Activated CD8-positive, alpha-beta T cell treated with anti-CD3 and anti-CD28 coated beads for 36 hours (primary cell): Measurements from ENCODE around the gene AGO3. TPM values are rescaled to one million over a fixed set of nuclear protein-coding genes. Genes with fewer than 3 reads are reported as not detected.

ENCODE experiments used
- ATAC-seq: fragments of 200-7000 bp; cut with Tn5 transposase; one replicate; pipeline ENCODE4 v1.10.0; 2021; ENCODE audit warnings: mild to moderate bottlenecking, moderate library complexity
- CTCF ChIA-PET: fragments of 350-600 bp; sonication (Branson Sonifier 250); formaldehyde crosslinking; loops from one replicate; lab custom pipeline; 2021; ENCODE audit warnings: antibody characterized with exemption; lab: Charles Lee
- POLR2A ChIA-PET: fragments of 350-600 bp; sonication (Branson Sonifier 250); formaldehyde crosslinking; loops from one replicate; lab custom pipeline; 2021; ENCODE audit warnings: antibody characterized with exemption; lab: Charles Lee
- DNase-seq: peaks from one replicate; pipeline ENCODE4 v3.0.0-alpha.2; 2020
- H3K27ac Mint-ChIP-seq: one replicate; pipeline ENCODE4 v1.8.0; 2021; ENCODE audit warnings: mild to moderate bottlenecking, mixed read lengths
- H3K27me3 Mint-ChIP-seq: one replicate; pipeline ENCODE4 v1.8.0; 2021; ENCODE audit warnings: mixed read lengths
- H3K36me3 Mint-ChIP-seq: one replicate; pipeline ENCODE4 v1.8.0; 2021; ENCODE audit warnings: low read depth, mixed read lengths
- H3K4me1 Mint-ChIP-seq: one replicate; pipeline ENCODE4 v1.8.0; 2021; ENCODE audit warnings: low read depth, mixed read lengths
- H3K4me3 Mint-ChIP-seq: one replicate; pipeline ENCODE4 v1.8.0; 2021; ENCODE audit warnings: mild to moderate bottlenecking, moderate library complexity, mixed read lengths
- H3K9me3 Mint-ChIP-seq: one replicate; pipeline ENCODE4 v1.8.0; 2021; ENCODE audit warnings: mixed read lengths
- intact Hi-C: fragments of 100-400 bp; cut with micrococcal nuclease; formaldehyde crosslinking; loops from one replicate; pipeline ENCODE4 v1.10.0; 2022
- total RNA-seq, 2 experiments: library from RNA; stranded (reverse); gene quantifications; one replicate each; pipeline ENCODE4 v1.2.3, GENCODE V29; 2021
- TF ChIP-seq, protein P1 (sequence below): fragments of 200-600 bp; IDR thresholded peaks from one replicate; pipeline ENCODE4 v1.8.0; 2022; ENCODE audit warnings: antibody characterized with exemption, mild to moderate bottlenecking

Gene AGO3
- total RNA-seq, 2 experiments from 2014 or later, result 27.7 to 30.0 TPM

DNA sequence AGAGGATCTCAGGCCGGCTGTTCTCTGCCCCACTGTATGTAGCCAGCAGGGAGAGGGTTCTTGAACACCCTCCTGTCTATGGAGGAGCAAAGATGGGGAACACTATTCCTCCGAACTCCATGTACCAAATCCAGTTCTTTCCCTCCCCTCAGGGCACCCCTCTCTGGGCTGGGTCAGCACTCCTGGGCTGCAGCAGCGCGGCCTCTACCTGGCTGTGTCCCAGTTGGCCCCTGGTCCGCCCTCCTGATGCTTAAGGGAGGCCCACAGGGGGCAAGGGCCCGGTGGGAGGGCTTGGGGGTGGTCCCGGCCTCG is 157.3 kb downstream of the AGO3 start:
- ATAC-seq, result peak; percentile 46
- Mint-ChIP-seq H3K9me3 (no peaks in the 10 kb centered on the region), H3K27me3 (peaks cover 18% of the 10 kb centered on the region), H3K4me1 (peaks cover 10% of the 10 kb centered on the region), H3K4me3 (peak overlapping the region; percentile 90), H3K36me3 (peaks cover 18% of the 10 kb centered on the region), H3K27ac (peak overlapping the region; percentile 89)
- no peak for DNase-seq
- TF ChIP-seq, protein P1, sequence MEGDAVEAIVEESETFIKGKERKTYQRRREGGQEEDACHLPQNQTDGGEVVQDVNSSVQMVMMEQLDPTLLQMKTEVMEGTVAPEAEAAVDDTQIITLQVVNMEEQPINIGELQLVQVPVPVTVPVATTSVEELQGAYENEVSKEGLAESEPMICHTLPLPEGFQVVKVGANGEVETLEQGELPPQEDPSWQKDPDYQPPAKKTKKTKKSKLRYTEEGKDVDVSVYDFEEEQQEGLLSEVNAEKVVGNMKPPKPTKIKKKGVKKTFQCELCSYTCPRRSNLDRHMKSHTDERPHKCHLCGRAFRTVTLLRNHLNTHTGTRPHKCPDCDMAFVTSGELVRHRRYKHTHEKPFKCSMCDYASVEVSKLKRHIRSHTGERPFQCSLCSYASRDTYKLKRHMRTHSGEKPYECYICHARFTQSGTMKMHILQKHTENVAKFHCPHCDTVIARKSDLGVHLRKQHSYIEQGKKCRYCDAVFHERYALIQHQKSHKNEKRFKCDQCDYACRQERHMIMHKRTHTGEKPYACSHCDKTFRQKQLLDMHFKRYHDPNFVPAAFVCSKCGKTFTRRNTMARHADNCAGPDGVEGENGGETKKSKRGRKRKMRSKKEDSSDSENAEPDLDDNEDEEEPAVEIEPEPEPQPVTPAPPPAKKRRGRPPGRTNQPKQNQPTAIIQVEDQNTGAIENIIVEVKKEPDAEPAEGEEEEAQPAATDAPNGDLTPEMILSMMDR, result no peak
- intact Hi-C loops, result loop anchor here (5.0 kb wide), 1 partner anchor 156 kb away; the partner anchor contains the start of gene AGO3
- CTCF ChIA-PET, result no interaction called here
- POLR2A ChIA-PET, result interaction anchor here (1.4 kb wide), 1 partner anchor 13 kb away, joined by 3 read pairs; no protein-coding TSS in a partner anchor

DNA sequence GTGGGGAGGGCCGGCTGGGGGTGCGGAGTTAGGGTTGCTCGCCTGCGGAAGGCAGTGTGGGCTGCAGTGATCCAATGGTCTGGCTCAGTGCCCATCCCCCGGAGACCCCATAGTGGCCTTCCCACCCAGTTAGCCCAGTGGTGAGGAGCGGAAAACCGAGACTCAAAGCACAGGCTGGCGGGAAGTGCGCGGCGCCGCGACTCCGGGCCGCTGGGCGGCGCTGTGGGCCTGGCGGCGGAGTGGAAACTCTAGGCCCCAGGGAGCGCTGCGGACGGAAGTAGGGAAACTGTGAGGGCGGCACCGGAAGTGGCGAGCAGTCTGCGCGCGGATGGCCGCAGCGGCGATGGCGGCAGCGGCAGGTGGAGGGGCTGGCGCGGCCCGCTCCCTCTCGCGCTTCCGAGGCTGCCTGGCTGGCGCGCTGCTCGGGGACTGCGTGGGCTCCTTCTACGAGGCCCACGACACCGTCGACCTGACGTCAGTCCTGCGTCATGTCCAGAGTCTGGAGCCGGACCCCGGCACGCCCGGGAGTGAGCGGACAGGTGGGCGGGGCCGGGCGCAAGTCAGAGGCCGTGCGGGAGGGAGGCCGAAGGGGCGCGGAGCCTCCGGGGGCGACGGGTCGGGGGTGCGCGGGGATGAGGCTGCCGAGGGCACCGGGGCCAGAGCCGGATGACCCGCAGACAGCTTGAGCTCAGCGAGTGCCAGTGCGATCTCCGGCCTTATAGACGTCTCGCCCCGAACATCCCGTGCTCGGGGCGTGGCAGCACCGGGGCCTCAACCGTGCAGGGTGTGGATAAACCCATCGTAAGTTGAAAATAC is 157.9 kb downstream of the AGO3 start, which contains the start of gene ADPRS:
Gene ADPRS (plus strand): TSS at position 316 of the 816 bp plus-strand sequence. CDS start 13 bp downstream, at position 329.
- Mint-ChIP-seq H3K27ac (peak within 1 kb of the TSS; percentile 89), H3K4me1 (peaks cover 10% of the 10 kb centered on the region), H3K9me3 (no peaks in the 10 kb centered on the region), H3K27me3 (peaks cover 14% of the 10 kb centered on the region), H3K4me3 (peak within 1 kb of the TSS; percentile 90), H3K36me3 (peaks cover 21% of the 10 kb centered on the region)
- ChIA-PET CTCF (interaction anchor here (0.6 to 2.6 kb wide), 6 partner anchors 20 to 333 kb away, joined by 3 to 13 read pairs (median 3); partner anchors contain the start of gene TRAPPC3), POLR2A (interaction anchor here (0.7 to 1.4 kb wide), 4 partner anchors 14 to 158 kb away, joined by 3 read pairs; partner anchors contain the start of gene AGO3)
- TF ChIP-seq, protein P1, result peak; percentile 99
- ATAC-seq (peak; percentile 88), DNase-seq (peak; percentile 92)
- intact Hi-C loops, result loop anchor here (5.0 kb wide), 1 partner anchor 156 kb away; the partner anchor contains the start of gene AGO3

DNA sequence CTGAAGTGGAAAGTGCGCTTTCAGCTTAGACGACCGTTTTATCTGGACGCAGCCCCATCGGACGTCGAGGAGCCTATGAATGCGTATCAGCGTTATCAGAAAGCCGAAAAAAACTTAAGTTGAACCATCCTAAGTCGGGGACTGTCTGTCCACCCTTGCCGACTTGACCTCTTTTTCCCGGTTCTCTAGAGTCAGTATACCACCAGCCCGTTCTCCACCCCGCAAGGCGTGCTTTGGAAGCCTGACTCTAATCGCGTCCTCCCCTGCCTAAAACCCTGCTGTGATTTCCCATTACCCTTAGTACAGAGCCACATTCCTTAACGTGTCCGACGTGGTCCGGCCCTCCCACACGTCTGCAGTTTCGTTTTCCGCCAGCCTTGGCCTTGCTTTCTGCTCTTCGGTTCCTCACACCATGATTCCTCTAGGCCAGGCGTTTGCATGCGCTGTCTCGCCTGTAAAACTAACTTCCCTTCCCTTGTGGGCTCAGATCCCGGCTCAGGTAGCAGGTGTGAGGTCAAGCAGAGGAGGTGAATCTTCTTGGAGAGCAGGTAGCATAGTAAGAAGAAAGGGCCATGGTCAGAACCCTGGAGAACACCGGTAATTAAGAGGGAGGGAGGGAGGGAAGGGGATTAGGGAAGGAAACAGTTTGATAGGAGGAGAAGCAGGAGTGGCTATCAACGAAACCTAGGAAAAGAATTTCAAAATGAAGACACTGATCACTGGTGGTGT is 158.7 kb downstream of the AGO3 start:
- CTCF ChIA-PET, result interaction anchor here (0.6 to 2.6 kb wide), 6 partner anchors 21 to 333 kb away, joined by 3 to 13 read pairs (median 3); partner anchors contain the start of gene TRAPPC3
- TF ChIP-seq, protein P1, result no peak
- POLR2A ChIA-PET, result interaction anchor here (0.7 to 1.4 kb wide), 4 partner anchors 15 to 159 kb away, joined by 3 read pairs; partner anchors contain the start of gene AGO3
- Mint-ChIP-seq H3K4me1 (peaks cover 10% of the 10 kb centered on the region), H3K9me3 (no peaks in the 10 kb centered on the region), H3K27ac (peak overlapping the region; percentile 89), H3K4me3 (peak overlapping the region; percentile 90), H3K27me3 (peaks cover 11% of the 10 kb centered on the region), H3K36me3 (peaks cover 22% of the 10 kb centered on the region)
- intact Hi-C loops, result loop anchor here (5.0 to 10.0 kb wide), 2 partner anchors 157 to 195 kb away; partner anchors contain the start of gene AGO3
- DNase-seq, result peak; percentile 42
- no peak for ATAC-seq

DNA sequence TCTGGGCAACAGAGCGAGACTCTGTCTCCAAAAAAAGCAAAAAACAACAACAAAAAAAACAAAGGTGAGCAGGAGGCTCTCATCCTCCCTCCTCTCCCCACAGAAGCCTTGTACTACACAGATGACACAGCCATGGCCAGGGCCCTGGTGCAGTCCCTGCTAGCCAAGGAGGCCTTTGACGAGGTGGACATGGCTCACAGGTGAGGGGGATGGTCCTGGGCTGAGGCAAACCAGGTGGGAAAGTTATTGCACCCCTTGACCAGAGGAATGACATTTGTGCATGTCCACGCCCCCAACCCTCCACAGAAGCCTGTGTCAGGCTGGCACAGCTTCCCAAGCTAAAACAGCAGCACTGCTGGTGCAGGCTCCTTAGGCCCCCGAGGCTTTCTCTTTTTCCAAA is 160.2 kb downstream of the AGO3 start:
- no peak overlapping the region for H3K27ac Mint-ChIP-seq
- CTCF ChIA-PET, result interaction anchor here (2.6 kb wide), 1 partner anchor 44 kb away, joined by 13 read pairs; no protein-coding TSS in a partner anchor

More for the DNA sequence above, 160.2 kb downstream of the AGO3 start:
- Mint-ChIP-seq H3K4me1 (peaks cover 10% of the 10 kb centered on the region), H3K4me3 (no peak overlapping the region), H3K9me3 (no peaks in the 10 kb centered on the region), H3K36me3 (peaks cover 22% of the 10 kb centered on the region), H3K27me3 (peaks cover 2% of the 10 kb centered on the region)
- DNase-seq, result no peak
- intact Hi-C loops, result loop anchor here (10.0 kb wide), 1 partner anchor 194 kb away; no protein-coding TSS in a partner anchor
- no peak for ATAC-seq
- TF ChIP-seq, protein P1, result no peak
- POLR2A ChIA-PET, result no interaction called here
